ENCODE data around the gene ARL5A. TPM values are rescaled to one million over a fixed set of nuclear protein-coding genes. Genes with fewer than 3 reads are reported as not detected.
"Not testable (repeated sequence)": the region's sequence is repeated elsewhere in the genome, so short reads cannot be mapped to it uniquely, and the experiment has no call there.

The ARL5A gene
- total RNA-seq (10 to 100 TPM; 17.5 to 99.1 (median 40.0) TPM), polyA plus RNA-seq (10 to 100 TPM in 2 of 3 donors, 1 to 10 TPM in 1; 8.1 to 34.2 (median 17.7) TPM)
- long read RNA-seq, donor 1, full-length matches to known transcripts, result 9 of 17 reads
- long read RNA-seq, donor 1, partial matches to known transcripts, result 8 of 17 reads
- long read RNA-seq, donor 1, other reads (novel, unspliced or antisense), result 0 of 17 reads
- long read RNA-seq, donor 2, full-length matches to known transcripts, result 21 of 29 reads
- long read RNA-seq, donor 2, partial matches to known transcripts, result 8 of 29 reads
- long read RNA-seq, donor 2, other reads (novel, unspliced or antisense), result 0 of 29 reads
- long read RNA-seq, donor 3, full-length matches to known transcripts, result 5 of 5 reads
- long read RNA-seq, donor 3, partial matches to known transcripts, result 0 of 5 reads
- long read RNA-seq, donor 3, other reads (novel, unspliced or antisense), result 0 of 5 reads
- long read RNA-seq, donor 4, full-length matches to known transcripts, result 3 of 3 reads
- long read RNA-seq, donor 4, partial matches to known transcripts, result 0 of 3 reads
- long read RNA-seq, donor 4, other reads (novel, unspliced or antisense), result 0 of 3 reads
- long read RNA-seq, donor 5, full-length matches to known transcripts, result 20 of 20 reads
- long read RNA-seq, donor 5, partial matches to known transcripts, result 0 of 20 reads
- long read RNA-seq, donor 5, other reads (novel, unspliced or antisense), result 0 of 20 reads
- long read RNA-seq, donor 6, result 0 reads
- long read RNA-seq, donor 7, full-length matches to known transcripts, result 22 of 22 reads
- long read RNA-seq, donor 7, partial matches to known transcripts, result 0 of 22 reads
- long read RNA-seq, donor 7, other reads (novel, unspliced or antisense), result 0 of 22 reads
- long read RNA-seq, donor 8, full-length matches to known transcripts, result 14 of 14 reads
- long read RNA-seq, donor 8, partial matches to known transcripts, result 0 of 14 reads
- long read RNA-seq, donor 8, other reads (novel, unspliced or antisense), result 0 of 14 reads
- long read RNA-seq, donor 9, full-length matches to known transcripts, result 11 of 11 reads
- long read RNA-seq, donor 9, partial matches to known transcripts, result 0 of 11 reads
- long read RNA-seq, donor 9, other reads (novel, unspliced or antisense), result 0 of 11 reads
- long read RNA-seq, donor 10, full-length matches to known transcripts, result 7 of 7 reads
- long read RNA-seq, donor 10, partial matches to known transcripts, result 0 of 7 reads
- long read RNA-seq, donor 10, other reads (novel, unspliced or antisense), result 0 of 7 reads

GRCh38 chr2:151828143-151828889 is at the start of gene ARL5A:
TSS of gene ARL5A (minus strand) at chr2:151828421. CDS start at chr2:151828176, 245 bp downstream.
- DNase-seq, result peak; percentile 97 to 99
- Histone ChIP-seq H3K4me3 (peak within 1 kb of the TSS; percentile 76 to 92 (median 84)), H3K27ac (peak within 1 kb of the TSS; percentile 84 to 93 (median 88)), H3K4me1 (peaks cover 11 to 47% (median 38%) of the 10 kb centered on the region in 4 donors), H3K36me3 (no peaks in the 10 kb centered on the region), H3K27me3 (no peaks in the 10 kb centered on the region), H3K9me3 (no peaks in the 10 kb centered on the region)
- WGBS, 5 donors, result 0 to 1% (median 0%) methylated on average over 12 to 64 of the region's 64 CpGs
- intact Hi-C loops (cut with DNase I; ENCODE audit: low total_unique reads), result no loop called here
- TF ChIP-seq CTCF (IDR thresholded peaks at IDR 0.05) (no peak), POLR2A (IDR thresholded peaks at IDR 0.05) (peak in 2 of 4 donors; percentile 26 to 31), EP300 (IDR thresholded peaks at IDR 0.05) (no peak), POLR2AphosphoS5 (IDR thresholded peaks at IDR 0.05) (peak; percentile 93 to 98 (median 95))

- H3K27me3 ChIP-seq; H3K4me1 ChIP-seq; H3K36me3 ChIP-seq; H3K9me3 ChIP-seq; H3K27ac ChIP-seq; DNase-seq; intact Hi-C loops (cut with DNase I; ENCODE audit: low total_unique reads); H3K4me3 ChIP-seq: not testable (repeated sequence)
- WGBS, 5 donors, result 81 to 100% (median 94%) methylated on average over 1 to 21 of the region's 34 CpGs; no CpG with 5 or more reads in 1 of the 5 donors
These were observed 47.4 kb upstream of the ARL5A start for GRCh38 chr2:151875631-151876030.

GRCh38 chr2:151872463-151872862 is 44.2 kb upstream of the ARL5A start:
- no peaks in the 10 kb centered on the region for H3K4me1 ChIP-seq
- 75 to 97% (median 92%) methylated on average over 3 of the region's 3 CpGs for WGBS, 5 donors
- intact Hi-C loops (cut with DNase I; ENCODE audit: low total_unique reads), result no loop called here
- no peak overlapping the region for H3K4me3 ChIP-seq
- H3K9me3 ChIP-seq, result no peaks in the 10 kb centered on the region
- H3K27ac ChIP-seq, result no peak overlapping the region
- DNase-seq, result no peak
- H3K36me3 ChIP-seq, result no peaks in the 10 kb centered on the region
- no peaks in the 10 kb centered on the region for H3K27me3 ChIP-seq
- TF ChIP-seq CTCF (IDR thresholded peaks at IDR 0.05) (no peak), POLR2A (IDR thresholded peaks at IDR 0.05) (no peak), POLR2AphosphoS5 (IDR thresholded peaks at IDR 0.05) (no peak)

- H3K4me3 ChIP-seq, result no peak overlapping the region
- H3K27ac ChIP-seq, result no peak overlapping the region
- H3K36me3 ChIP-seq, result no peaks in the 10 kb centered on the region
- TF ChIP-seq POLR2A (IDR thresholded peaks at IDR 0.05) (no peak), POLR2AphosphoS5 (IDR thresholded peaks at IDR 0.05) (no peak), CTCF (IDR thresholded peaks at IDR 0.05) (no peak), EP300 (IDR thresholded peaks at IDR 0.05) (no peak)
- intact Hi-C loops (cut with DNase I; ENCODE audit: low total_unique reads), result no loop called here
- no peaks in the 10 kb centered on the region for H3K9me3 ChIP-seq
- no peaks in the 10 kb centered on the region for H3K27me3 ChIP-seq
- WGBS, 5 donors, result 76 to 87% (median 83%) methylated on average over 4 to 5 of the region's 5 CpGs
- DNase-seq, result no peak
- no peaks in the 10 kb centered on the region for H3K4me1 ChIP-seq
These were observed 41.1 kb upstream of the ARL5A start for GRCh38 chr2:151869291-151869690.

Data from stomach (tissue), 19 donors.